DOHH2 (cell line): ENCODE measurements around the gene OCLN.

Experiments
- CTCF ChIP-seq: fragments of 200-600 bp; sonication (generic); IDR thresholded peaks from one replicate; pipeline ENCODE4 v1.5.1; 2014; ENCODE audit warnings: antibody characterized with exemption, mild to moderate bottlenecking, low read depth, low read length; ENCODE audit not compliant: poor library complexity, severe bottlenecking
- EZH2phosphoT487 ChIP-seq: fragments of 200-600 bp; sonication (generic); IDR thresholded peaks from 2 replicates; pipeline ENCODE4 v1.6.1; 2017; ENCODE audit warnings: borderline replicate concordance, mild to moderate bottlenecking, antibody characterized with exemption, low read length, moderate library complexity, mixed read lengths

DNA sequence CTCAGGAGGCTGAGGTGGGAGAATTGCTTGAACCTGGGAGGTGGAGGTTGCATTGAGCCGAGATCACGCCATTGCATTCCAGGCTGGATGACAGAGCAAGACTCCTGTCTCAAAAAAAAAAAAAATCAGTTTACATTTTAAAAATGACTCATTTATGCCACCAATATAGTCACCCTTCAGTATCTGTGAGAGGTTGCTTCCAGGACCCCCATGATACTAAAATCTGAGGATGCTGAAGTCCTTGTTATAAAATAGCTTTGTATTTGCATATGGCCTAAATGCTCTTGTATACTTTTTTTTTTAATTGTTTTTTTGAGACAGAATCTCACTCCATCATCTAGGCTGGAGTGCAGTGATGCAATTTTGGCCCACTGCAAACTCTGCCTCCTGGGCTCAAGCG is 5.8 kb downstream of the OCLN start:
- no peak for TF ChIP-seq CTCF
- no peak for TF ChIP-seq EZH2phosphoT487
